ENCODE data around the gene FAM209B.

Gene FAM209B

GRCh38 chr20:56566621-56567020, 33.6 kb downstream of the FAM209B start:
- Histone ChIP-seq H3K4me1 (ENCODE audit: control insufficient read depth in 1 of 2, insufficient read depth in 2 of 2, low read length in 2 of 2) (no peaks in the 10 kb centered on the region), H3K27me3 (ENCODE audit: control insufficient read depth in 1 of 2, insufficient read depth in 2 of 2, low read length in 2 of 2) (no peaks in the 10 kb centered on the region), H3K27ac (ENCODE audit: low read depth, low read length) (no peak overlapping the region), H3K36me3 (ENCODE audit: control insufficient read depth in 1 of 2, insufficient read depth in 2 of 2, low read length in 2 of 2) (no peaks in the 10 kb centered on the region), H3K4me3 (ENCODE audit: low read depth in 1 of 2, low read length in 2 of 2) (no peak overlapping the region), H3K9ac (ENCODE audit: low read depth in 1 of 2, low read length in 2 of 2) (no peak overlapping the region), H3K9me3 (ENCODE audit: control insufficient read depth in 1 of 2, low read length in 2 of 2) (no peaks in the 10 kb centered on the region)

DNA sequence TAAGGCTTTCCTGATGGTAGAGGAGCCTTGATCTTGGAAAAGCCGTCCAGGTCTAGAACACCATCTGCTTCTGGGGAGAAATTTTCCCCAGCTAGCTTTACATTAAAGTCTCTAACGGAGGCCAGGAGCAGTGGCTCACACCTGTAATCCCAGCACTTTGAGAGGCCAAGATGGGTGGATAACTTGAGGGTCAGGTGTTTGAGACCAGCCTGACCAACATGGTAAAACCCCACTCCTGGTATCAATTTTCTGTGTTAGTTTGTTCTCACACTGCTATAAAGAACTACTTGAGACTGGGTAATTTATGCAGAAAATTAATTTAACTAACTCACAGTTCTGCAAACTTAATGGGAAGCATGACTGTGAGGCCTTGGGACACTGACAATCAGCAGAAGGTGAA, 37.8 kb downstream of the FAM209B start:
- no peaks in the 10 kb centered on the region for H3K9me3 ChIP-seq (ENCODE audit: control insufficient read depth in 1 of 2, low read length in 2 of 2)
- no peaks in the 10 kb centered on the region for H3K27me3 ChIP-seq (ENCODE audit: control insufficient read depth in 1 of 2, insufficient read depth in 2 of 2, low read length in 2 of 2)
- H3K4me3 ChIP-seq (ENCODE audit: low read depth in 1 of 2, low read length in 2 of 2) = no peak overlapping the region
- H3K9ac ChIP-seq (ENCODE audit: low read depth in 1 of 2, low read length in 2 of 2) = no peak overlapping the region
- H3K36me3 ChIP-seq (ENCODE audit: control insufficient read depth in 1 of 2, insufficient read depth in 2 of 2, low read length in 2 of 2) = no peaks in the 10 kb centered on the region
- no peaks in the 10 kb centered on the region for H3K4me1 ChIP-seq (ENCODE audit: control insufficient read depth in 1 of 2, insufficient read depth in 2 of 2, low read length in 2 of 2)
- H3K27ac ChIP-seq (ENCODE audit: low read depth, low read length) = no peak overlapping the region

GRCh38 chr20:56572172-56572571, 39.1 kb downstream of the FAM209B start:
- Histone ChIP-seq H3K27ac (ENCODE audit: low read depth, low read length) (no peak overlapping the region), H3K4me3 (ENCODE audit: low read depth in 1 of 2, low read length in 2 of 2) (no peak overlapping the region), H3K4me1 (ENCODE audit: control insufficient read depth in 1 of 2, insufficient read depth in 2 of 2, low read length in 2 of 2) (no peaks in the 10 kb centered on the region), H3K9ac (ENCODE audit: low read depth in 1 of 2, low read length in 2 of 2) (no peak overlapping the region), H3K27me3 (ENCODE audit: control insufficient read depth in 1 of 2, insufficient read depth in 2 of 2, low read length in 2 of 2) (no peaks in the 10 kb centered on the region), H3K36me3 (ENCODE audit: control insufficient read depth in 1 of 2, insufficient read depth in 2 of 2, low read length in 2 of 2) (no peaks in the 10 kb centered on the region), H3K9me3 (ENCODE audit: control insufficient read depth in 1 of 2, low read length in 2 of 2) (no peaks in the 10 kb centered on the region)

DNA sequence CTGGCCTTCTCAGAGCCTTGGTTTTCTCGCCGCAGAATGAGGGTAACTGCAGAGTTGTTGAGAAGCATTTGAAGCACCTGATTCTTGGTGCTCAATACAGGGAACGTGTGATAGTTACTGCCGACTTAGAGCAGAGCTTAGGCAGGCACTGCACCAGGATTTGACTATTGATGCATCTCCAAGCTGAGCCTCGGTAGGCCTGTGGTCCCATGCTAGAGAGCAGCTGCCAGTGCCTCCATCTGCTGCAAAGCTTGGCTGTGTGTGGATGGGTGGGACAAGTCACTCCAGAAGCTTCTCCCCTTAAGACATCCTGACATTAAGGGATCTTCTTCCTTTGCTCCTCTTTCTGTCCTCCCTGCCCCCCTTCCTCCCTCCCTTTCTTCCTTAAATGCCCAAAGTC, 40.9 kb downstream of the FAM209B start:
- no peaks in the 10 kb centered on the region for H3K4me1 ChIP-seq (ENCODE audit: control insufficient read depth in 1 of 2, insufficient read depth in 2 of 2, low read length in 2 of 2)
- H3K4me3 ChIP-seq (ENCODE audit: low read depth in 1 of 2, low read length in 2 of 2) = no peak overlapping the region
- H3K27me3 ChIP-seq (ENCODE audit: control insufficient read depth in 1 of 2, insufficient read depth in 2 of 2, low read length in 2 of 2) = no peaks in the 10 kb centered on the region
- H3K27ac ChIP-seq (ENCODE audit: low read depth, low read length) = no peak overlapping the region
- no peak overlapping the region for H3K9ac ChIP-seq (ENCODE audit: low read depth in 1 of 2, low read length in 2 of 2)
- no peaks in the 10 kb centered on the region for H3K36me3 ChIP-seq (ENCODE audit: control insufficient read depth in 1 of 2, insufficient read depth in 2 of 2, low read length in 2 of 2)
- H3K9me3 ChIP-seq (ENCODE audit: control insufficient read depth in 1 of 2, low read length in 2 of 2) = no peaks in the 10 kb centered on the region

DNA sequence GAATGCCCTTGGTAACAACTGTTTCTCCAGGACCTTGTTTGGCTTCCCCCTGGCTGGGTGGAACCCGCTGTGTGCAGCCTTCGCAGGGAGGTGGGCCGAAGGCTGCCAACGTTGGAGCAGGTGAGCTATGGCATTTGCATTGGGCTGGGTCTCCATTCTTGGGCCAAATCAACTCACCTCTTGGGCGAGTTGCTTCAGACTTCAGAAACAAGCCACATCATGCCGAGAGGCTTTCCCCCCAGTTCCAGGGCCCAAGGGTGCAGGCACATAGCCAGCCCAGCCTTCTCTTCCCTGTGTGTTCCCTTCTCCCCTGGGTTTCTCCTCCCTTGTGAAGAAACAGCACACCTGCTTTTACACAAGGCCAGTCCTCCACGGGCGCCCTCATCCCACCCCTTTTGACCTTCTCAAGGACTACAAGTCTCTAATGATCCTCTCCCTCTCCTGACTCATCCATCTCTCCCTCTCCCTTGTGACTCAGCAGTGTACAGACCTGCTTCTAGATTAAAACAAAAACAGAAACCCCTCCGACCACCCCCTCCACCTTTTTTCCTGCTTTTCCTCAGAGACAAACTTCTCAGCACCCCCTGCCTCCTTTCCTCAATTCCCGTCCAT, 41.6 kb downstream of the FAM209B start:
- no peaks in the 10 kb centered on the region for H3K4me1 ChIP-seq (ENCODE audit: control insufficient read depth in 1 of 2, insufficient read depth in 2 of 2, low read length in 2 of 2)
- H3K27ac ChIP-seq (ENCODE audit: low read depth, low read length) = no peak overlapping the region
- H3K9me3 ChIP-seq (ENCODE audit: control insufficient read depth in 1 of 2, low read length in 2 of 2) = no peaks in the 10 kb centered on the region
- no peaks in the 10 kb centered on the region for H3K36me3 ChIP-seq (ENCODE audit: control insufficient read depth in 1 of 2, insufficient read depth in 2 of 2, low read length in 2 of 2)
- no peak overlapping the region for H3K9ac ChIP-seq (ENCODE audit: low read depth in 1 of 2, low read length in 2 of 2)
- no peak overlapping the region for H3K4me3 ChIP-seq (ENCODE audit: low read depth in 1 of 2, low read length in 2 of 2)
- no peaks in the 10 kb centered on the region for H3K27me3 ChIP-seq (ENCODE audit: control insufficient read depth in 1 of 2, insufficient read depth in 2 of 2, low read length in 2 of 2)

DNA sequence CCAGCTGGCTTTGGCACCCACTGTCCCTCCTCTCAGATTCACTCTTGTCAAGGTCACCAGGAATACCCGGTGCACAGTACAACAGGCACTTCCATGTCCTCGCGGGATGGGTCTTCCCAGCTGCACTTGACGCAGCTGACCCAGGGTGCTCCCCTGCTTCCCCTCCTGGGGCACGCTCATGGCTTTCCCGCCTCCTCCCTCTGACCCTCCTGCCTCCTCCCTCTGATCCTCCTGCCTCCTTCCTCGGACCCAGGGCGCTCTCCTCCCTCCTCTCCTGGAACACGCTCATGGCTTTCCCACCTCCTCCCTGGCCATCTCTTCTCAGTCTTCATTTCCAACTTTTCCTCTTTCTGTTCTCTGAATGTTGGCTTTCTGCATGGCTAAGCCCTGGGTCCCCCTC, 42.1 kb downstream of the FAM209B start:
- H3K27ac ChIP-seq (ENCODE audit: low read depth, low read length) = no peak overlapping the region

GRCh38 chr20:56575961-56576360, 42.9 kb downstream of the FAM209B start:
- Histone ChIP-seq H3K4me3 (ENCODE audit: low read depth in 1 of 2, low read length in 2 of 2) (no peak overlapping the region), H3K27ac (ENCODE audit: low read depth, low read length) (no peak overlapping the region), H3K4me1 (ENCODE audit: control insufficient read depth in 1 of 2, insufficient read depth in 2 of 2, low read length in 2 of 2) (no peaks in the 10 kb centered on the region), H3K27me3 (ENCODE audit: control insufficient read depth in 1 of 2, insufficient read depth in 2 of 2, low read length in 2 of 2) (no peaks in the 10 kb centered on the region), H3K9ac (ENCODE audit: low read depth in 1 of 2, low read length in 2 of 2) (no peak overlapping the region), H3K9me3 (ENCODE audit: control insufficient read depth in 1 of 2, low read length in 2 of 2) (no peaks in the 10 kb centered on the region), H3K36me3 (ENCODE audit: control insufficient read depth in 1 of 2, insufficient read depth in 2 of 2, low read length in 2 of 2) (no peaks in the 10 kb centered on the region)

More for the DNA sequence above, 42.1 kb downstream of the FAM209B start:
- Histone ChIP-seq H3K27me3 (ENCODE audit: control insufficient read depth in 1 of 2, insufficient read depth in 2 of 2, low read length in 2 of 2) (no peaks in the 10 kb centered on the region), H3K9me3 (ENCODE audit: control insufficient read depth in 1 of 2, low read length in 2 of 2) (no peaks in the 10 kb centered on the region), H3K36me3 (ENCODE audit: control insufficient read depth in 1 of 2, insufficient read depth in 2 of 2, low read length in 2 of 2) (no peaks in the 10 kb centered on the region), H3K9ac (ENCODE audit: low read depth in 1 of 2, low read length in 2 of 2) (no peak overlapping the region), H3K4me3 (ENCODE audit: low read depth in 1 of 2, low read length in 2 of 2) (no peak overlapping the region), H3K4me1 (ENCODE audit: control insufficient read depth in 1 of 2, insufficient read depth in 2 of 2, low read length in 2 of 2) (no peaks in the 10 kb centered on the region)

- Histone ChIP-seq H3K36me3 (ENCODE audit: control insufficient read depth in 1 of 2, insufficient read depth in 2 of 2, low read length in 2 of 2) (no peaks in the 10 kb centered on the region), H3K4me3 (ENCODE audit: low read depth in 1 of 2, low read length in 2 of 2) (no peak overlapping the region), H3K9me3 (ENCODE audit: control insufficient read depth in 1 of 2, low read length in 2 of 2) (no peaks in the 10 kb centered on the region), H3K4me1 (ENCODE audit: control insufficient read depth in 1 of 2, insufficient read depth in 2 of 2, low read length in 2 of 2) (no peaks in the 10 kb centered on the region), H3K9ac (ENCODE audit: low read depth in 1 of 2, low read length in 2 of 2) (no peak overlapping the region), H3K27ac (ENCODE audit: low read depth, low read length) (no peak overlapping the region), H3K27me3 (ENCODE audit: control insufficient read depth in 1 of 2, insufficient read depth in 2 of 2, low read length in 2 of 2) (no peaks in the 10 kb centered on the region)
Observed at GRCh38 chr20:56579301-56579710, 46.3 kb downstream of the FAM209B start.

DNA sequence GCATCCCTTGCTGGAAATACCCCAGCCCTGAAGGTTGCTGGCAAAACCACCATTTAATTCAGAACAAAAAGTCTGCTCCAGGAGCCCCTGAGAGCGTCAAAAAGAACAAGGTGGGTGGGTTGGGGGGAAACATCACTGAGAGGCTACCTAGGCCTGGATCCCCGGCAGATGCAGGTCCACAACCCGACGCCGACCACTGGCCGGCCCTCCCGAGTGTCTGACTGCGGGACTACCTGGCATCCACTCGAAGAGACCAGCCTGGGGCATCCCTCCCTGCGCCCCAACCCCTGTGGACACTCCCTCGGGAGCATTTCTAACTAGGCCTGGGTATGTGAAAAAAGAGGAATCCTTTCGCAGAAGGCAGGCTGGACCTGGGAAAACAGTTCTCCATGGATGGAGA, 47.2 kb downstream of the FAM209B start:
- Histone ChIP-seq H3K27ac (ENCODE audit: low read depth, low read length) (no peak overlapping the region), H3K36me3 (ENCODE audit: control insufficient read depth in 1 of 2, insufficient read depth in 2 of 2, low read length in 2 of 2) (no peaks in the 10 kb centered on the region)

GRCh38 chr20:56581701-56582100, 48.7 kb downstream of the FAM209B start:
- Histone ChIP-seq H3K4me1 (ENCODE audit: control insufficient read depth in 1 of 2, insufficient read depth in 2 of 2, low read length in 2 of 2) (no peaks in the 10 kb centered on the region), H3K9ac (ENCODE audit: low read depth in 1 of 2, low read length in 2 of 2) (no peak overlapping the region), H3K4me3 (ENCODE audit: low read depth in 1 of 2, low read length in 2 of 2) (no peak overlapping the region), H3K27me3 (ENCODE audit: control insufficient read depth in 1 of 2, insufficient read depth in 2 of 2, low read length in 2 of 2) (no peaks in the 10 kb centered on the region), H3K9me3 (ENCODE audit: control insufficient read depth in 1 of 2, low read length in 2 of 2) (no peaks in the 10 kb centered on the region), H3K36me3 (ENCODE audit: control insufficient read depth in 1 of 2, insufficient read depth in 2 of 2, low read length in 2 of 2) (no peaks in the 10 kb centered on the region), H3K27ac (ENCODE audit: low read depth, low read length) (no peak overlapping the region)

More for the DNA sequence above, 47.2 kb downstream of the FAM209B start:
- Histone ChIP-seq H3K4me3 (ENCODE audit: low read depth in 1 of 2, low read length in 2 of 2) (no peak overlapping the region), H3K4me1 (ENCODE audit: control insufficient read depth in 1 of 2, insufficient read depth in 2 of 2, low read length in 2 of 2) (no peaks in the 10 kb centered on the region), H3K27me3 (ENCODE audit: control insufficient read depth in 1 of 2, insufficient read depth in 2 of 2, low read length in 2 of 2) (no peaks in the 10 kb centered on the region), H3K9ac (ENCODE audit: low read depth in 1 of 2, low read length in 2 of 2) (no peak overlapping the region), H3K9me3 (ENCODE audit: control insufficient read depth in 1 of 2, low read length in 2 of 2) (no peaks in the 10 kb centered on the region)

DNA sequence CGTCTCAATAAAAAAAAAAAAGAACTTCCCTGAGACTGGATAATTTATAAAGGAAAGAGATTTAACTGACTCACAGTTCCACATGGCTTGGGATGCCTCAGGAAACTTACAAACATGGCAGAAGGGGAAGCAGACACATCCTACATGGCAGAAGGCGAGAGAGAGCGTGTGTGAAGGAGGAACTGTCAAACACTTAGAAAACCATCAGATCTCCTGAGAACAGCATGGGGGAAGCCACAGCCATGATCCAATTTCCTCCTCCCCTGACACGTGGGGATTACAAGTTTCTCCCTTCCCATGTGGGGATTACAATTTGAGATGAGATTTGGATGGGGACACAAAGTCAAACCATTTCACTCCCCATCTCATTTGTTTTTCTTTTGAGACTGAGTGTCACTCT, 49.5 kb downstream of the FAM209B start:
- Histone ChIP-seq H3K36me3 (ENCODE audit: control insufficient read depth in 1 of 2, insufficient read depth in 2 of 2, low read length in 2 of 2) (no peaks in the 10 kb centered on the region), H3K9ac (ENCODE audit: low read depth in 1 of 2, low read length in 2 of 2) (no peak overlapping the region), H3K9me3 (ENCODE audit: control insufficient read depth in 1 of 2, low read length in 2 of 2) (no peaks in the 10 kb centered on the region), H3K4me3 (ENCODE audit: low read depth in 1 of 2, low read length in 2 of 2) (no peak overlapping the region), H3K4me1 (ENCODE audit: control insufficient read depth in 1 of 2, insufficient read depth in 2 of 2, low read length in 2 of 2) (no peaks in the 10 kb centered on the region), H3K27me3 (ENCODE audit: control insufficient read depth in 1 of 2, insufficient read depth in 2 of 2, low read length in 2 of 2) (no peaks in the 10 kb centered on the region), H3K27ac (ENCODE audit: low read depth, low read length) (no peak overlapping the region)

Measured in duodenal mucosa (tissue), 2 donors.